ENCODE results near the gene FAM234A. TPM values are rescaled to one million over a fixed set of nuclear protein-coding genes. Genes with fewer than 3 reads are reported as not detected.

FAM234A gene, protein sequence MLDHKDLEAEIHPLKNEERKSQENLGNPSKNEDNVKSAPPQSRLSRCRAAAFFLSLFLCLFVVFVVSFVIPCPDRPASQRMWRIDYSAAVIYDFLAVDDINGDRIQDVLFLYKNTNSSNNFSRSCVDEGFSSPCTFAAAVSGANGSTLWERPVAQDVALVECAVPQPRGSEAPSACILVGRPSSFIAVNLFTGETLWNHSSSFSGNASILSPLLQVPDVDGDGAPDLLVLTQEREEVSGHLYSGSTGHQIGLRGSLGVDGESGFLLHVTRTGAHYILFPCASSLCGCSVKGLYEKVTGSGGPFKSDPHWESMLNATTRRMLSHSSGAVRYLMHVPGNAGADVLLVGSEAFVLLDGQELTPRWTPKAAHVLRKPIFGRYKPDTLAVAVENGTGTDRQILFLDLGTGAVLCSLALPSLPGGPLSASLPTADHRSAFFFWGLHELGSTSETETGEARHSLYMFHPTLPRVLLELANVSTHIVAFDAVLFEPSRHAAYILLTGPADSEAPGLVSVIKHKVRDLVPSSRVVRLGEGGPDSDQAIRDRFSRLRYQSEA
- total RNA-seq: 66.5 TPM

DNA sequence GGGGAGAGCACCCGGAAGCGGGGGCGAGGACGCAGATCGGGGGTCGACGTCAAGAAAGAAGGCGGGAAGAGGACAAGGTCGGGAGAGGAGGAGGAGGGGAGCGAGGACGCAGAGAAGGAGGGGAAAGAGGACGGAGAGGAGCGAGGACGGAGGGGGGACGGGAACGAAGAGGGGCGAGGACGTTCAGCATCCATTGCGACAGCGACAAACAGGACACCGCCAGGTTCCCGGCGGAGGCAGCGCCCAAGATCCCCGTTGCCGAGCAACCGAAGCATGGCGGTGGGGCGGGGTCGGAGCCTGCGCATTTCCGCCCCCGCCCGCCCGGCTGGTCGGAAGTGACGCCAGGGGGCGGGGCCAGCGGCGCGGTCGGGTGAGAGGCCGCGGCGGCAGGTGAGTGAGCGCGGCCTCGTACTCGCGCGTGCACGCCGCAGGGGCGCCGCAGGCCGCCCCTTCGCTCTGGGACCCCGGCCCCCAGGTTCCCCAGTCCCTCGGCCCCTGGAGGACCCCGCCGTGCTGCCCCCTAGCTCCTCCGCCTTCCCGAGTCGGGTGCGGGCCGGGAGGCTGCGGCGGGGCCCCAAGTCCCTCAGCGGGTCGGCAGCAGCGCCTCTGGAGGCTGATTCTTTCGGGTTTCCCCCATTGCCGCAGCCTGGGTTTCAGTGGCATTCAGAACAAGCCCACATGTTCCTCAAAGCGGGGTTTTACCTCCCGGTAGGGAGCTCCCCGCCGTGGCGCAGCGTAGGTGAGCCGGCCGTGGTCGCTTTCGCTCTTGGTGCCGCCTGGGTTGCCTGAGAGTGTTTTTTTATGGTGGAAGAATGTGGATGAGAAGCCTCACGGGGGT, at the start of gene FAM234A:
TSS of gene FAM234A (plus strand) at position 354 of the 838 bp plus-strand sequence. CDS start 19,593 bp downstream, outside the sequence.

DNA sequence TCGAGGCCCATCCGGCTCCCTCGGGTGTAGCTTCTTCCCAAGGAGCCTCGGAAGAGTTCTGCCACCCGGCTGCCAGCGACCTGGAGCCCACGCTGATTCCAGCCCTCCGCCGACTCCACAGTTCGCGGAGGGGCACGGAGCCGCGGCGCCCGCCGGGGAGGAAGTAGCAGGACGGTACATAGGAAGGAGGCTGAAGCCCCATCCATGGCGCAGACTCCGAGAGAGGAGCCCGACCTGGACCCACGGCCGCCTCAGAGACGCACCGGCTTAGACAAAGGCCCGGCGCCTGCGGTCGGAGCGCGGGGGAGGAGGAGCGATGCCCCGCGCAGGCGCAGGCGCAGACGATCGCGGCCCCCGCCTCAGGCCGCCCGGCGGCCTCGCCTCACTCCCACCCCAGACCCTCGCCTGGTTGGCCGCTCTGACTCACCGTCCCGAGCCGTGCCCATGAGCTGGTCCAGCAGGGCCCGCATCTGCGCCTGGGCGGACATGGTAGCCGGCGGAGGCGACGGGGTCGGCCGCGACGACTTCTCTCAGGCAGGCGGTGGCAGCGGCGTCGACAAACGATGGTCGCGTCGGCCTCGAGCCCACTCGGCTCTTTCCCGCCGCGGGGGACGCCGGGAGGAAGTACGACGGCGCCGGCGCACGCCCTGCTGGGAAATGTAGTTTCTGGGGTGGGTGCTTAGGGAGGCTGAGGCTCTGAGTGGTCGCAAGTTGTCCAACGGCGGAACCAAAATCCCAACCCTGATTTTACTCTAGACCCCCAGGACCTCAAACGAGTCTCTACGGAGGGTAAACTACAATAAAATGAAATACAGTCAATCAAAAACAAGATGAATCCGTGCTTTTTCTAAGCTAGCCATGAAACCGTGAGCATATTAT, 5.5 kb upstream of the FAM234A start, which contains the start of gene LUC7L:
TSS of gene LUC7L (minus strand) at position 598 of the 879 bp plus-strand sequence. CDS start at position 488, 110 bp downstream.

DNA sequence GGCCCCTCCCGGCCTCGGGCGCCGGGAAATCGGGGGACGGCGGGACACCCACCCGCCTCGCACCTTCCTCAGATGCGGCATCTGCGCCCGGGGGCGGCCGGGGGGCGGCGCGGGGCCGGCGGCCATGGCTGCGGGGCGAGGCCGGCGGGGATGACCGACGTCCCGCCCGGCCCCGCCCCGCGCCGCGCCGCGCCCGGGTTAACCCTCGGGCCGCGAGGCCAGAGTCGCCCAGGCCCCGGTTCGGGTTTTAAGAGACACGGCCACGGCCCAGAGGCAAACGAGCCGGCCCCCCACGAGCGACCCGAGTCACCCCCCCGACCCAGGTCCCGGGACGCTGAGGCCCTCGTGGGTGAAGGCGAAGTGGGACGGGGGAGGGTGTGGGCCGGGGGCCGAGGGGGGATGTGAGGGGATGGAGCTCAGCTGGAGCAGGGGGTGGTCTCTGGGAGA, 41.2 kb downstream of the FAM234A start, which contains the start of gene RGS11:
TSS of gene RGS11 (minus strand) at position 159 of the 447 bp plus-strand sequence. CDS start at position 126, 33 bp downstream.

DNA sequence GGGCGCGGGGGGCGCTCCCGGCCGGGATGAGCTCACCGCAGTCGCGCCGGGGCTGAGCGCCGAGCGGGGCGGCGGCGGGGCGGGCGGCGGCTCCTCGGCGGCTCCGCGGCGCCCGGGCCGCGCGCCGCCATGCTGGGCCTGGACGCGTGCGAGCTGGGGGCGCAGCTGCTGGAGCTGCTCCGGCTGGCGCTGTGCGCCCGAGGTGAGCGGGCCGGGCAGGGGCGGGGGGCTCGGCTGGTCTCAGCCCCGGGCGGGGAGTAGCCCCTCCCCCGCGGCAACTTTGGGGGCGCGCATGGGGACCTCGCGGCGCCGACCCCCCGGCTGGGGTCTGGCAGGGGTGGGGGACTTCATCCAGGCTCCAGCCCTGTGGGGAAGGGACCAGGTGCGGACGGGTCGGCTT, 45.9 kb downstream of the FAM234A start, which contains the start of gene ARHGDIG:
TSS of gene ARHGDIG (plus strand) at position 40 of the 400 bp plus-strand sequence. CDS start at position 130, 90 bp downstream.

DNA sequence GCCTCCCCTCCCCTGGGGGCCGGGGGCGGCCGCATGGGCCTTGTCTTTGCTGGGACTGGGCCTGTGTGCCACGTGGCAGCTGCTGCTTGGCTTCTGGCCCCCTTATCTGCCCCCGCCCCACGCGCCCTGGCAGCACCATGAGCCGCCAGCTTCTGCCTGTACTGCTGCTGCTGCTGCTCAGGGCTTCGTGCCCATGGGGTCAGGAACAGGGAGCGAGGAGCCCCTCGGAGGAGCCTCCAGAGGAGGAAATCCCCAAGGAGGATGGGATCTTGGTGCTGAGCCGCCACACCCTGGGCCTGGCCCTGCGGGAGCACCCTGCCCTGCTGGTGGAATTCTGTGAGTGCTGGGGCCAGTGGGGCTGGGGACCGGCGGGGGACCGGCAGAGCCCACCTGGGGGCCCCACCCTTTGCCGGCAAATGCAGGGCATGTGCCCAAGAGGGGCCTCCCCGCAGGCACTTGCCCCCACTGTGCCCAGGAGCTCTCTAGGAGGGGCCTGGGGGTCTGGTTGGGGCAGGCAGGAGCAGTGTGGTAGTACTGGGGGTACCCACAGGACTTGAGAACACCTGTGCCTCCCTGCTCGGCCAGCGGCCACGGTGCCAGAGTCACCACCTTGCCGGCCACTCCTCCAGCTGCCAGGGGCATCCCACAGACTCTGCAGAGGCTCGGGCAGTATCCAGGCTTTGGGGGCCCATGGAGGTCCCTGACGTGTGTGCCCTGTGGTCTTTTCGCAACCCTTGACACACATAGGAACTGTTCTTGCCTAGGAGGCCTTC, 48.6 kb downstream of the FAM234A start, which contains the start of gene PDIA2:
TSS of gene PDIA2 (plus strand) at position 132 of the 773 bp plus-strand sequence. CDS start at position 138, 6 bp downstream.

Other genes with a start within 250 kb of the FAM234A start
- 2.3 TPM for gene POLR3K, start 181.2 kb upstream of the FAM234A start, total RNA-seq
- gene SNRNP25, start 181.0 kb upstream of the FAM234A start, total RNA-seq: 13.4 TPM
- 36.1 TPM for gene RHBDF1, start 162.2 kb upstream of the FAM234A start, total RNA-seq
- gene MPG, start 156.6 kb upstream of the FAM234A start, total RNA-seq: 40.2 TPM
- gene NPRL3, start 96.1 kb upstream of the FAM234A start, total RNA-seq: 29.9 TPM
- gene HBZ, start 82.2 kb upstream of the FAM234A start, total RNA-seq: 2.2 TPM
- 15.4 TPM for gene HBM, start 68.8 kb upstream of the FAM234A start, total RNA-seq
- 1,606 TPM for gene HBA2, start 61.9 kb upstream of the FAM234A start, total RNA-seq
- gene HBA1, start 58.1 kb upstream of the FAM234A start, total RNA-seq: 1,075 TPM
- 4.1 TPM for gene HBQ1, start 54.4 kb upstream of the FAM234A start, total RNA-seq
- gene LUC7L, start 5.4 kb upstream of the FAM234A start, total RNA-seq: 160 TPM
- 8.2 TPM for gene RGS11, start 41.1 kb downstream of the FAM234A start, total RNA-seq
- gene ARHGDIG, start 45.8 kb downstream of the FAM234A start, total RNA-seq: 10.5 TPM
- 2.1 TPM for gene PDIA2, start 48.3 kb downstream of the FAM234A start, total RNA-seq
- 20.4 TPM for gene AXIN1, start 117.9 kb downstream of the FAM234A start, total RNA-seq
- 44.0 TPM for gene MRPL28, start 135.7 kb downstream of the FAM234A start, total RNA-seq
- 14.2 TPM for gene PGAP6, start 147.2 kb downstream of the FAM234A start, total RNA-seq
- gene NME4, start 162.4 kb downstream of the FAM234A start, total RNA-seq: 30.3 TPM
- 10.2 TPM for gene DECR2, start 167.1 kb downstream of the FAM234A start, total RNA-seq
- gene RAB11FIP3, start 190.8 kb downstream of the FAM234A start, total RNA-seq: 37.7 TPM

Data from camera-type eye (tissue), 1 donor.